ENCODE measurements around the gene B4GALNT2.
"Not testable (repeated sequence)": the region's sequence is repeated elsewhere in the genome, so short reads cannot be mapped to it uniquely, and the experiment has no call there.

- TF ChIP-seq CTCF, POLR2A, POLR2AphosphoS5 (IDR thresholded peaks at IDR 0.05): not testable (repeated sequence)
These were observed 6.2 kb upstream of the B4GALNT2 start for GRCh38 chr17:49126183-49126859.
